NCI-H1092 treated with DMSO at 0.1 percent for 48 hours (cell line): Measurements from ENCODE around the gene ITPR1.

Experiments
- DNase-seq: peaks from one replicate; lab custom pipeline; 2025; lab: John Stamatoyannopoulos, UW

ITPR1 gene

DNA sequence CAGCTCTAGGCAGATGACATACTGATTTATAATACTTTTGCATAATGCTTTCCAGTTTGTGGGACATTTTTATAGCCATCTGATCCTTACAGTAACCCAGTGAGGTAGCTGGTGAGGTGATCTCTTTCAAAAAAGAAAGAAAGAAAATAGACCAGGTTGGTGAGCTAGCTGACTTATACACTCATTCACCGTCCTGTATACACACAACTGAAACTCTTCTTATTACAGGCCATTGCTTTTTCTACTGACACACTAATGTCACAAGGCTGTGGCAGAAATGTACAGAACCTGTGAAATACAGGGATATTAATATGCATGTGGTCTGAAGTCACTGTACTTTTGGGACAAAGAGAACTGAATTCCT, 335.9 kb downstream of the ITPR1 start:
- DNase-seq, result no peak

DNA sequence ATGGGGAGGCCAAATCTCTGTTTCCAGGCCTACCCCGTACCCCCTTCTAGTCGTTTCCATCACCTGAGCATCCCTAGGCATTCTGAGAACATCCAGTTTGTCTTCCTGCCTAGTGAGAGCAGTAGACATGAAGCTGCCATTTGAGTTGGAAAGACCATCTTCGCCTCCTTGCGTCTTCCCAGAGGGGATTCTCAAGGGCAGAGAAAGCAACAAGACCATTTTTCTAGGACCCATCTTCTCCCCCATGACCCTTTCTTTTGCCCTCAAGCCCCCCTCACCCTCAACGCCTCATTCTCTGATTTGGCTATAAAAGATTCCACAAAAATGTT, 337.4 kb downstream of the ITPR1 start:
- no peak for DNase-seq

DNA sequence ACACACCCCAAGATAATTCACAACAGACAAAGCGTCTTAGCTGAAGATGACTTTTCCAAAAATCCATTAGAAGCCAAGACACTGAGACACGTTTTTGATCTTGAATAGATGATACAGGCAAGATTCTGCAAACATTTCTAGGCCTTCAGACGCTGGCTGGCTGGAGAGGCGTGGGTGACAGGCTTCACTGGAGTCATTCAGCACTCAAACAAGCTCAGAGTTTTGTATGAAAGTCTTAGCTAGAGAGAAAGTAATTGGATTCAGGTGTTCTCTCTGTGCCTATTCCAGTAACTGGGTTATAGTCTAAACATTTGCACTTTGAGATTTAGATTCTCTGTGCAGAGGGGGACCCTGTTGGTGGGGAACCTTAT, 338.4 kb downstream of the ITPR1 start:
- DNase-seq, result no peak

DNA sequence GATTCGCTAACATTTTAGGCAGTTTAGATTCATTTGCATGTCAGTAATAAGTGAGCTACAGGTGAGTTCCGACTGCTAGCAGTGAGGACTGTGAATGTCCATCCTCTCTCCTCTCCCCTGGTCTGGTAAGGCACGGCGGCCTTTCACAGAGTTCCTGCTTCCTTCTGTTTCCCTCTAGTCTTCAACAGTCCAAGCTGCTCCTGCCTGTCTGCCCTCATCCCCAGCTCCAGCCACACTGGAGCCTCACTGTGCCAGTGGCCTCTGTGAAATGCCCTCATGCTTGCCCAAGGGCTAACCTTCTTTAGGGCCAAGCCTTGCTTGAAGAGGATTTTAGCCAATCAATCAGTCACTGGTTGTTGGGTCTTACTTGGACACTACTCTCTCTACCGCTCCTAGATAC, 340.3 kb downstream of the ITPR1 start:
- no peak for DNase-seq

DNA sequence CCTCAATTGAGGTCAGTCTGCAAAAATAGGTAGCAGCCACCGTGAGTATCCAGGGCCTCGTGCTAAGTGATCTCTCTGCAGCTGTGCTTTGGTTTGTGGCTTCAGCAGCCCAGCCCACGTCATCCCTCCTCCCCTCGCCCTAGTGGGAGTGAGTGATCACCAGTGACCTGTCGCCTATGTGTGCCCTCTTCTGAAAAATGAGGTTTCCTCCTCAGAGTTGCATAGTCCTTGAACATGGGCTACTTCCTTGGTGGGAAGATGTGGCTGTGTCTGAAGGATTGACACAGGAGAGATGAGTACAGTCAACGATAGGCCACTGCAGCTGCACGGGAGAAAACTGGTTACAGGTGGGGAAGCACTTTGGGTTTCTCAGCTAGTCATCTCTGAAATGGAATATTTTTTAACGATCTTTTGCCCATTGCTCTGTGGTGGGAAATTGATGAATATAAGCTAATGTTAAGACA, 341.3 kb downstream of the ITPR1 start:
- no peak for DNase-seq

DNA sequence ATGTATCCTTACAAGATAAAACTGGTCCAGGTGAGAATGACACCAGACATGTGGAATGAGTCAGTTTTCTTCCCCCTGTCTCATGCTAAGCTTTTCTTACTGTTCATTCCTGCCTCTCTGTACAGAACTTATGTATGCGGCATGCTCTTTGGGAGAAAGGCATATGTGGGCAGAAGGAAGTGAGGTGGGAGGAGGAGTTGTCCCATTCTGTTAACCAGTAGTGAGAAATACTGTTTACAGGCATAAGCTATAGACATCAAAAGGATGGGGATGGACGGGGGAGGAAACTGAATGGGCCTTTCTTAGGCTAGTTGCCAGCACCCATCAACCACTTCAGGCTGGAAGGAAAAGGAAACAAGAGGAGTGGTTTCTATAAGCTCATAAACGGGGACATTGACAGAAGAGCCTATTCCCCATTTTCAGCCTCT, 342.5 kb downstream of the ITPR1 start:
- DNase-seq, result peak; percentile 78

DNA sequence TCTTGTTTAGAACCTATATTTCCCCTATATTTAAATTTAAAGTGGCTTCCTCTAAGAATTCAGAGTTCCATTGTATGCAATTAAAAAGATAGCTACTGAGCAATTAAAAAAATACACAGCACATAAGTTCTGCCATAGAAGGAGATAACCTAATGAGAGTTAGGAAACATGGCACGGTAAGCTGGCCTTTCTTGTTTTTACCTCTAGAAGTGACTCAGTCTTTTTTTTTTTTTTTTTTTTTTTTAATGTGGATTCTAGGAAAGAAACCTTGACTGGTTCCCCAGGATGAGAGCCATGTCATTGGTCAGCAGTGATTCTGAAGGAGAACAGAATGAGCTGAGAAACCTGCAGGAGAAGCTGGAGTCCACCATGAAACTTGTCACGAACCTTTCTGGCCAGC, 343.4 kb downstream of the ITPR1 start:
- no peak for DNase-seq

DNA sequence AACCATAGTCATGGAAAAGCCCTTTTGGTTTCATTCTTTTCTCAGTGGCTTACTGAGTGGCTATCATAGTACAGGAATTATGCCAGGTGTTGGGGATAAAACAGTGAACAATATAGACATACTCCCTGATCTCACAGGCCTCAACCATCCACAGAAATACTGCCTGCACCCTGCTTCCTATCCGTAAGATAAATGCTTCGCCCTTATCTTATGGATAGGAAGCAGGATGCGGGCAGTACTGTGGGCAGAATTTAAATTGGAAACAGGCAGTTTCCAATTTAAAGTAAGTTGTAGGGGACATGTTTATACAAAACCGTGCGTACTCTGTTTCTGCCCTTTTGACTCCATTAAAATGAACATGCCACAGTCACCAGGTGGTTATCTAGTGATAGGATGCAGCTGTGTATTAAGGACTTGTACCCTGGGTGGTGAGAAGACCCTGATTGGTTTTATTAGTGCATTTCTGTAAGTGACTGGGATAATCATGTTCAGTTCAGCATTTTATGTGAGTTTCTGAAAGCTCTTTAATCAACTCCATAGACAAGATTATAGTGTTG, 344.3 kb downstream of the ITPR1 start:
- no peak for DNase-seq

DNA sequence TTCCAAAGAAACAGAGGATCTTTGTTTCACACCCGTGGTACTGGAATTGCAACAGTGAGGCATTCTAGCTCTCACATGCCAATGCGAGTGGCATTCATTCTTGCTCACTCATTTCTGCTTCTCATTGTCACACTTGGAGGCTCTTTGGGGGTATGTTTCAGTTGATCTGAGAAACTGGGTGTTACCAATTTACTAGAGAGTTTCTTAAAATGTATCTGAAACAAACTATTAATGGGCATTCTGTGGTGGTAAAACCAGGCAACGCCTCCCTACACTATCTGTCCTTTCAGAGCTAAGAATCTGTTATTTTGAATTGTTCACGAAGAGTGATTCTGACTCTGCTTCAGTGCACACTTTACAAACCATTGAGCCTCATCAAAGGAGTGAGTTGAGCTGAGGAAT, 345.5 kb downstream of the ITPR1 start:
- DNase-seq, result no peak

DNA sequence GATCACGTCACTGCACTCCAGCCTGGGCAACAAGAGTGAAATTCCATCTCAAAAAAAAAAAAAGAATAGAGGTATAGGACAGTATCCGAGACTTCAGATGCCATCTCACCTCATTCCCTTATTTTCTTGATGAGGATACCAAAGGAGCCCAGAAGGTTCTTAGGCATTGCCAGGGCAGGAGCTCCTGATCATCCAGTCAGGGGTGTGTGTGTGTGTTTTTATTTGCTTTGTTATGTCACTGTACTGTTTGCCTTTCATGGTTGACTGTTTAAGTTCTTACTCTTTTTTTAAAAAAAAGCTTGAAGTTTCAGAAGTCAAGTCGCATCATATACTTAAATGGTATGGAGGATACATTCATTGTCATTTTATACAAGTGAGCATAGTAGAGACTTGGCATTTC, 346.1 kb downstream of the ITPR1 start:
- no peak for DNase-seq

DNA sequence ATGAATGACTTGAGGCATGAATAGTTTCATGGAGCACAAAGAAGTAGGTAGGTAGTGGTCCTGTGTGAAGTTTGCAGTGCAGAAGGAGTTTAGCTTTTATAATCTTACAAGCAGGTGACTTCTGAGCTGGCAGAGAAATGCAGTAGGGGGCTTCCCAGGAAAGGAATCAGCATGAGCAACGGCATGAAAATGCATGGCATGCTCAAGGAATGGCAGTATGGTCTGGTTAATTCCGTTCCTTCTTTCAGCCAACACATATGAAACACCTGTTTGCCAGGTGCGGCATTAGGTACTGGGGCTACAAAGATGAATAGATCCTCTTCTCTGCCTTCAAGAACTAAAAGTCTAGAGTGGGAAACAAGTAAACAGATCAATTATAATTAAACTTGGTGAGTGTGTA, 348.1 kb downstream of the ITPR1 start:
- DNase-seq, result no peak

DNA sequence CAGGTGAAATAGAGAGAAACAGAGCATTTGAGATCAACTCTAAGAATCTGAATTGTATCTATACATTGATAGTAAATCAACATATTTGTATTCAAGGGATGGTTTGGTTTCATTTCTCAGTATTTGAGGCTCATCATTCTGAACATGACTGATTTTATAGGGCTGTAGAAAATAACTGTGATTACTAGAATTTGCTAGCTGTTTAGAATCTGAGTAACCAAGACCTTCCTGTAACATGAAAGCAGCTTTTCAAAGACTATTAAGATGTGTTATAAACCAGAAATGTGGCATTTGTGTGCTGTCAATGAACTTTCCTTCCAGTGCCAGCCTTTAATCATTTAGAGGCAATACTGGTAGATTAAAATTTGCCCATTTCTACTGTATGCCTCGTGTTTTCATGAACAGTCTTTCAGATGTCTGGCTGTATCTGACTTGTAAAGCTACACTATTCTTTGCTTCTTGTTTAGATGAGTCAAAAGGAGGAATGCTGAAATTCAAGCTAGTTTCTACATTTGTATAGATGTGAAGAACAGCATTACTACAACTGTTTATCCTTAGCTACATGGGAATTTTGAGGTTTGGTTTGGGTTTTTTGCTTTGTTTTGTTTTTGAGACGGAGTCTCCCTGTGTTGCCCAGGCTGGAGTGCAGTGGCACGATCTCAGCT, 348.8 kb downstream of the ITPR1 start:
- DNase-seq, result no peak

DNA sequence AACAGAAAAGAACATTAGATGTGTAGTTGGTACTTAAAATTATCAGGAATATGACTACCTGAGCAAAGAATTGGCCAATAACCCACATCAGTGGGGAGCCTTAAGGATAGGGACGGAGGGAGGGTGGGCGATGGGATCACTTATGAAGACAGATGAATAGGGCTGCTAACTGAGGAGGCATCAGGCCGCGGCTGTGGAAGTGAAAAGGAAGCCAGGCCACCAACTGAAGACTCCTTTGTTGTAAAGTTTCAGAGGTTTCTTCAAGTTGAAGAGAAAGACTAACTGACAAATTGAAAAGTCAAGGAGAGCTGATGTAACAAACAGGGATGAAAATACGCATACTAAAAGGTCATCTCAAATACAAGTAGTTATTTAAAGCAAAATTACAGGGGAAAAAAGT, 350.5 kb downstream of the ITPR1 start:
- DNase-seq, result no peak

DNA sequence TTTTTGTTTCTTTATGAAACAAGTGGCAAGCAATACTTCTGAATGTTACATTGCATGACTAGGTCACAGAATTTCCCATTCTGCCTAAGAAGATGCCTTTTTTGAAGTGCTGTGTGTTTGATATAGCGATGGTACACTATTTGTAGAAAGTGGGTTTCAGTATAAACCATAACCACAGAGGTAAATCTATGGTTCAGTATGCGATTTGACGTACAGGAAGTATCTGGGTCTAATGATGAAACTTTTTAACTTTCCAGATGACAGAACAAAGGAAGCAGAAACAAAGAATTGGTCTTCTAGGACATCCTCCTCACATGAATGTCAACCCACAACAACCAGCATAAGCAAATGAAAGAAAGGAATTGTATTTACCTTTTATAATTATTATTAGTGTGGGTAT, 352.7 kb downstream of the ITPR1 start:
- DNase-seq, result no peak

DNA sequence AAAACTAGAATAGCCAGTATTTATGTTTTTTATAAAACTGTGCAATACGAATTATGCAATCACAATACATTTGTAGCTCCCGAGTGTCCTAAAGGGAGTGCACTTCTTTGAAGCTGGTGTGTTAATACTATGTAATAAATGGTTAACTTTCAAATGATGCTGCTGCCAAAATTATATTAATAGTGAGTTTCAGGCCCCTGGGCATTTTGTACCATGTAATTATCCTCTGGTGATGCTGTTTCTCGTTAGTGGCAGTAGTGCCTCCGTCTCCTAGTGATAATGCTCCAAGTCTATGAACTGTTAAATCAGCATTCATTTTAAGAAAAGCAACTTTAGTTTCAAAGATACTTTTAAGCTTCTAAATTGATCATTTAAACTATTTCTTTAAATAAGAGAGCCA, 353.4 kb downstream of the ITPR1 start:
- no peak for DNase-seq

DNA sequence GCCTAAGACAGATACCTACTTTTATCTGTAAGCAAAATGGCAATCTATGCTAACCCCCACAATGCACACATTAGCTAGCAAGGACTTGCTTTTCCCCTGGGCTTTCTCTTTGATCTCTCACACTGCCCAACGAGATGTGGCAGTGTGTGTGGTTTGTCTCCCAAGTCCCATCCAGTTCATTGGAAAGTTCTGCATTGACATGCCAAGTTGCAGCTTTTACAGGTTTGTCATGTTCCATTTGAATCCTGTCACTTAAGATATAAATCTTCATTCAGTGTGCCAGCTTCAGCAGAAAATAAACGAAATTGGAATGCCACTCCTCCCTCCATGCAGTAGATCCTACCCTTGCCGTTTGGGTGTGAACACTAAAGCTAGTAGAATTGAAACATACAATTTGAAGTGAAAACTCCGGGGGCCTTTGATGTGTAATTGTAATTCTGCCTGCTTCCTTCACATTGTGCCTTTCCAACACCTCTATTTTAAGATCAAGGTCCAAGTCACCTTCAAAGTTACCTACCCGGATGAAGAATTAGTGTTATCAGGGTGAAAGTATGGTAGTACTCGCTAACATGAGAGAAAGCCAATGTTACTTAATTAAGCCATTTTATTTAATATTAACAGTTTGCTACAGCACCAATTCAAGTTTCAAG, 355.2 kb downstream of the ITPR1 start:
- no peak for DNase-seq

DNA sequence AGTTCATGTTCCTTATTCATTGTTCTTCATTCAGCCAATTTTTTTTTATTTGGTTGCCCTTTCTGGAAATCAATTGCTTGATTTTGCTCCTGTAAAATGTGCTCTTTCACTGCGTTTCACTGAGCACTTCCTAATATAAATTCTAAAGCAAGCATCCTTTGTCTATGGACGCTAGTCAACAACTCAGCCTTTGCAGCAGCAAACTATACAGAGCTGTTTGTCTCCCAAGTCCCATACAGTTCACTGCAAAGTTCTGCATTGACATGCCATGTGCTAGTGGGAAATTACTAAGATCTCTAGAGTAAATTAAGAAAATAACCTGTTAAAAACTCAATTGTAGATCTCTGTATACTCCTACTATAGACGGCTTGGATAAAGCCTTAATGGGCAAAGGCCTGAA, 356.0 kb downstream of the ITPR1 start:
- DNase-seq, result no peak

DNA sequence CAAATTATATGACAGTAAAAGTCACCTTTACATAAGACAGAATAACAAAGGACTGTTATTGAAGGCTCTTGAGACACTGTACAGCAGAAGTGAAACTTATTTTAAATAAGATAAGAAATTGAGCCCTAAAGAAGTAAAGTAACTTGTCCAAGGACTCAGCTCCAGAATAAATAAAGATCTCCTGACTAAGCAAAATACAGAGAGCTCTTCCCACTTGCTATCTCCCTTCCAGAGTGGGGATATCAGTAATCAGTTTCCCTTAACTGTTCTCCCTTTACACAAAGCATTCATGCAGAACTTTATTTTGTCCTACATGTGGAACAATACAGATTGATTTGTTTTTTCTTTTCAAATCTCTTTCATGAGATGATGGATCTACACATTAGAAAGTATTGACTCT, 356.6 kb downstream of the ITPR1 start:
- DNase-seq, result no peak

DNA sequence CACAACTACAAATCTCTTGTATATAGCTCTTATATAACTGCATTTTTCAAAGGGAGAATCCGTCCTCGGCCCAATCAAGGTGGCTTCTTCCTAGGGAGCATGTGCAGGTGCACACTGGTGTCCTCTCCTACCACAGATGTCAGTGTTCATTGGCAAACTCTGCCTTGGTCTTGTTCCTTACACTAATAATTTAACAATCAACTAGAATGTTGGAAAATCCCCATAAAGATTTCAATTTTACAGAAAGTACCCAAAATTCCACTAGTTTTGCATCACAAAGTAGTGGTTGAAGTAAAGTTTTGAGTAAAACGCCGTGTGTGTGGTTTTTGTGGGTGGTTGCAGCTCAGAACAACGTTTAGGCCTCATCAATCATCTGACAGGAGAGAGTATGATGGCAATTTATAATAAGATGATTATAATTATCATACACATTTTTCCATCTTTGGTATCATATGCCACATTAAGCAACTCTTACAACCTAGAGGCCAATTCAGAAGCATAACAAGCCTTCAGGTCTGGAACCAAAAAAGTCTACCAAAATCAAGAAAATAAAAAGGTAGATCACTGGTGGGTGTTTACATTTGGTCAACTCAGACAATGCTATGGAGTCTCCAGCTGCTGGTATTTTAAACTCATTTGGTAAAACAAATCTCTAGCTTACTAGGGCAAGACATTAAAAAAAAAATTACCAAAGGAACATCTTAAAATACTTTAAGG, 357.2 kb downstream of the ITPR1 start:
- no peak for DNase-seq

DNA sequence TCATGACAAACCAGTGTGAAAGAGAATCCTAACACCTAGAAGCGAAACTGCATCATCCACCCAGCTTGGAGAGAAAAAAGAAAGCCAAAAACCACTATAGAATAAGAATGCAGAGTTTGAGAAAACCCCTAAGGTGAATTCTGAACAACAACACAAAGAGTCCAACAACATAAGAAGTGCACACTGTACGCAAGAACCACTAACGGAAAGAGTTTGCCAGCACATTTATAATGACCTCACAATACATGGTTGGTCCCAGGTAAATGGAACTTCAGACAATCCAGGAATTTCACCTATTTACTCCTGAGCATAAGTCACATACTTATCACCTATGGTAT, 357.7 kb downstream of the ITPR1 start:
- no peak for DNase-seq

DNA sequence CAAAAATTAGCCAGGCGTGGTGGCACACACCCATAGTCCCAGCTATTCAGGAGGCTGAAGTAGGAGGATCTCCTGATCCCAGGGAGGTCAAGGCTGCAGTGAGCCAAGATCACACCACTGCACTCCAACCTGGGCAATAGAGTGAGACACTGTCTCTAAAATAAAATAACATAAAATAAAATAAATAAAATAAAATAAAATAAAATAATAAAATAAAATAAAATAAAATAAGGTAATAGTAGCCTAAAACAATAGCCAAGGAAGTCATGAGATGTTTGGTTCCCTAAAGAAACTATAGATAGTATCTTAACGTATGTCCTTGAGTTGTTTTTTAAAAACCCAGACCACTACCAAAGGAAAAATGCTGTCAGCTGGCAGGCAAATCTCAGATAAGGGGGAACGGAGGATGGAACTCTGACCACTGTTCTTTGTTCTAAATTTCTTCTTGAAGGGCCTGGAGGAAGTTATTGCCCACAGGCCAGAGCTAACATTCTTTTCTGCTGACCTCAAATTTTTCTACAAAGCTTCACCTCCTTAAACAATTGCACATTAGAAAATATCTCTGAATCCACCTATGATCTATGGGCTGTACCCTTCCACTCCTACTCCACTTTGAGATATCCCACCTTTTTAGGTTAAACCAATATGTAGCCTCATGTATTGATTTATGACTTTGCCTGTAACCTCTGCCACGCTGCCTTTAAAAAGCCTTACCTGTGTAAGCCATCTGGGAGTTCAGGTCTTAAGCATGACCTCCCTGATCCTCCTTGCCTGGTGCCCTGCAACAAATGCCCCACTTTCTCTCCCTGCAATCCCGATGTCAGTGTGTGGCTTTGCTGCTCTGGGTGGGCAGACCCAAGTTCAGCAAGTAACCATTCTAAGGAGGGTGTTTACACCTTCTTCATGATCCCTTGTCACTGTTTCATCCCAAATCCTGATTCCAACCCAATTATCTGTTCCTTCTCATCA, 359.9 kb downstream of the ITPR1 start:
- DNase-seq, result no peak

DNA sequence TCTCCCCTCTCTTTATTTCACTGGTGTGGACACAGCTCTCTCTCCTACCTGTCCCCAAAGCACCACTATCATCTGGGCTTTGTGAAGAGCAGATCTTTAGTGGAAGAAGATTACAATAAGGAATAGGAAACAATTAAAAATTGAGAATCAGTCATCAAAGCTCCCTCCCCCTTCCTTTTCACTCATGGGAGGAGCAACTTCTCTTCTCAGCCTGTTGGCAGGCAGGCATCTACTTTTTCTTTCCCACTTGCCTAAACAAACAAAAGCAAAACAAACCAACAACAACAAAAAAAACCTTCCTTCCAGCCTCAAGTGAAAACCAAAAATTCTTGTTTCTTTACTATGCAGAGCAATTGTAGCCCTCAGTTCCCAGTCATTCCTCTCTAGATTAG, 360.6 kb downstream of the ITPR1 start:
- DNase-seq, result no peak
